ENCODE data around the gene ZNF821. TPM values are rescaled to one million over a fixed set of nuclear protein-coding genes. Genes with fewer than 3 reads are reported as not detected.
"Not testable (repeated sequence)": the region's sequence is repeated elsewhere in the genome, so short reads cannot be mapped to it uniquely, and the experiment has no call there.

Gene ZNF821
- total RNA-seq, 6 experiments from 2014 or later, result 1.3 to 3.8 (median 1.7) TPM

- 89% methylated on average over 2 of the region's 2 CpGs for WGBS (ENCODE audit: insufficient coverage, low coverage, low lambda C conversion rate, missing lambda C conversion rate)
- ATAC-seq (peak in 1 of 4 donors; percentile 33), DNase-seq (no peak)
- Histone ChIP-seq H3K9me3 (no peaks in the 10 kb centered on the region), H3K4me3 (no peak overlapping the region), H3K4me1 (peaks cover 0 to 47% (median 4%) of the 10 kb centered on the region in 4 donors), H3K27me3 (no peaks in the 10 kb centered on the region), H3K36me3 (peaks cover 0 to 38% (median 12%) of the 10 kb centered on the region in 4 donors), H3K27ac (no peak overlapping the region)
- intact Hi-C loops (cut with DNase I), result no loop called here
- TF ChIP-seq CTCF (IDR thresholded peaks at IDR 0.05) (no peak), POLR2A (IDR thresholded peaks at IDR 0.05) (no peak)
These were observed 31.4 kb upstream of the ZNF821 start for GRCh38 chr16:71915350-71915749.

GRCh38 chr16:71914802-71915201 is 30.8 kb upstream of the ZNF821 start:
- no peaks in the 10 kb centered on the region for H3K27me3 ChIP-seq
- TF ChIP-seq CTCF (IDR thresholded peaks at IDR 0.05), result no peak
- no peak for TF ChIP-seq POLR2A (IDR thresholded peaks at IDR 0.05)
- H3K36me3 ChIP-seq, result peaks cover 0 to 32% (median 10%) of the 10 kb centered on the region in 4 donors
- ATAC-seq (peak in 2 of 4 donors; percentile 16 to 38), DNase-seq (no peak)
- no peaks in the 10 kb centered on the region for H3K9me3 ChIP-seq
- H3K27ac ChIP-seq, result no peak overlapping the region
- H3K4me1 ChIP-seq, result peaks cover 0 to 47% (median 4%) of the 10 kb centered on the region in 4 donors
- WGBS (ENCODE audit: insufficient coverage, low coverage, low lambda C conversion rate, missing lambda C conversion rate), result 14% methylated on average over 2 of the region's 2 CpGs
- no peak overlapping the region for H3K4me3 ChIP-seq
- intact Hi-C loops (cut with DNase I), result no loop called here

DNA sequence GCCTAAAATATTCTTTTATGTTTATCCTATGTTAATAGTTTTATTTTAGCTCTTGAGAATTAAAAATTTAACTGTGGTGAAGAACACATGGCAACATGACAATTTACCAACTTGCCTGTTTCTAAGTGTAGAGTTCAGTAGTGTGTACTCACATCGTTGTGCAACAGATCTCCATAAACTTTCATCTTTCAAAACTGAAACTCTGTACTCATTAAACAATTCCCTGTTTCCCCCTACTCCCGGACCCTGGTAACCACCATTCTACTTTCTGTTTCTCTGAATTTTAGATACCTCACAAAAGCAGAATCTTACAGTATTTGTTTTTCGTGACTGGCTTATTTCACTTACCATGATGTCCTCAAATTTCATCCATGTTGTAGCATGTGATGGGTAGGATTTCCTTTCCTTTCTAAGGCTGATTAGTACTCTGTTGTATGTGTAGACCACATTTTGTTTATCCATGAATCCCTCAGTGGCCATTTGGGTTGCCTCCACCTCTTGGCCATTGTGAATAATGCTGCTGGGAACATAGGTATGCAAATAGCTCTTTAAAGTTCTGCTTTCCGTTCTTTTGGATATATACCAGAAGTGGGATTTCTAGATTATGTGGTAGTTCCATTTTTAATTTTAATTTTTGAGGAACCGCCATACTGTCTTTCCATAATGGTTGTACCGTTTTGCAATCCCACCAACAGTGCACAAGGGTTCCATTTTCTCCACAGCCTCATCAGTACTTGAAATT is 28.7 kb upstream of the ZNF821 start:
- Histone ChIP-seq H3K4me3 (no peak overlapping the region), H3K9me3 (no peaks in the 10 kb centered on the region), H3K27me3 (no peaks in the 10 kb centered on the region), H3K27ac (no peak overlapping the region), H3K36me3 (peaks cover 0 to 20% (median 2%) of the 10 kb centered on the region in 4 donors), H3K4me1 (peaks cover 0 to 50% (median 4%) of the 10 kb centered on the region in 4 donors)
- TF ChIP-seq CTCF (IDR thresholded peaks at IDR 0.05), result no peak
- no peak for TF ChIP-seq POLR2A (IDR thresholded peaks at IDR 0.05)
- intact Hi-C loops (cut with DNase I), result no loop called here
- 46% methylated on average over 6 of the region's 6 CpGs for WGBS (ENCODE audit: insufficient coverage, low coverage, low lambda C conversion rate, missing lambda C conversion rate)
- ATAC-seq, result peak; percentile 50 to 67 (median 66)
- DNase-seq, result no peak

DNA sequence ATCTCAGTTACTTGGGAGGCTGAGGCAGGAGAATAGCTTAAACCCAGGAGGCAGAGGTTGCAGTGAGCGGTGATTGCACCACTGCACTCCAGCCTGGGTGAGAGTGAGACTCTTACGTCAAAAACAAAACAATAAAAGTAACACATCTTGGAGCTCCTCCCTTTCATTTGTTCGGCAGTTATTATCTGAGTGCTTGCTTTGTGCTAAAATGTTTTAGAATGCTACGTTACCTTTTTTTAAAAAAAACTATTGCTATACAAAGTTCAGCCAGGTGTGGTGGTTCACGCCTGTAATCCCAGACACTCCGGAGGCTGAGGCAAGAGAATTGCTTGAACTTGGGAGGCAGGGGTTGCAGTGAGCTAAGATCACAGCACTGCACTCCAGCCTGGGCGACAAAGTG is 27.1 kb upstream of the ZNF821 start:
- H3K4me3 ChIP-seq, result no peak overlapping the region
- no peak for TF ChIP-seq CTCF (IDR thresholded peaks at IDR 0.05)
- no peak for TF ChIP-seq POLR2A (IDR thresholded peaks at IDR 0.05)
- DNase-seq, result no peak
- peak in 1 of 4 donors; percentile 20 for ATAC-seq
- H3K27me3 ChIP-seq, result no peaks in the 10 kb centered on the region
- intact Hi-C loops (cut with DNase I), result no loop called here
- 54% methylated on average over 7 of the region's 7 CpGs for WGBS (ENCODE audit: insufficient coverage, low coverage, low lambda C conversion rate, missing lambda C conversion rate)
- no peaks in the 10 kb centered on the region for H3K9me3 ChIP-seq
- H3K4me1 ChIP-seq, result peaks cover 0 to 50% (median 4%) of the 10 kb centered on the region in 4 donors
- H3K36me3 ChIP-seq, result peaks cover 0 to 5% (median 0%) of the 10 kb centered on the region in 4 donors
- no peak overlapping the region for H3K27ac ChIP-seq

- WGBS (ENCODE audit: insufficient coverage, low coverage, low lambda C conversion rate, missing lambda C conversion rate), result 61% methylated on average over 3 of the region's 6 CpGs
- DNase-seq; ATAC-seq; H3K27me3 ChIP-seq; intact Hi-C loops (cut with DNase I); H3K36me3 ChIP-seq; H3K9me3 ChIP-seq; H3K27ac ChIP-seq; H3K4me3 ChIP-seq: not testable (repeated sequence)
- peaks cover 0 to 25% (median 0%) of the 10 kb centered on the region in 4 donors for H3K4me1 ChIP-seq
These were observed 21.8 kb upstream of the ZNF821 start for GRCh38 chr16:71905765-71906164.

All from right lobe of liver (tissue), 6 donors.